Astrocyte of the spinal cord (primary cell): ENCODE results near the gene IL20RB.

ENCODE experiments used
- DNase-seq: peaks from one replicate; pipeline ENCODE4 v3.0.0; 2011; ENCODE audit warnings: low read depth, low spot score
- H3K4me3 ChIP-seq: 2 replicates; pipeline ENCODE4 v1.5.1; 2011; ENCODE audit warnings: low read depth, mild to moderate bottlenecking, low read length, moderate library complexity
- CTCF ChIP-seq: IDR thresholded peaks from 2 replicates; pipeline ENCODE4 v1.5.1; 2012; ENCODE audit warnings: low read depth, mild to moderate bottlenecking, low read length, inconsistent platforms
- in situ Hi-C: cut with HindIII; loops from 2 replicates; pipeline ENCODE4 v1.10.0; 2017; ENCODE audit warnings: low sequenced_read_pairs

Gene IL20RB

GRCh38 chr3:136942803-136943202 is 15.0 kb upstream of the IL20RB start:
- TF ChIP-seq CTCF = no peak
- no peak overlapping the region for H3K4me3 ChIP-seq
- in situ Hi-C loops = no loop called here
- no peak for DNase-seq

- DNase-seq = no peak
- TF ChIP-seq CTCF = no peak
- no peak overlapping the region for H3K4me3 ChIP-seq
- in situ Hi-C loops = no loop called here
Observed at GRCh38 chr3:136943436-136943835, 14.3 kb upstream of the IL20RB start.

- no peak overlapping the region for H3K4me3 ChIP-seq
- DNase-seq = no peak
- in situ Hi-C loops = no loop called here
- no peak for TF ChIP-seq CTCF
Observed at GRCh38 chr3:136946978-136947377, 10.8 kb upstream of the IL20RB start.

GRCh38 chr3:136947477-136947876 is 10.3 kb upstream of the IL20RB start:
- no peak overlapping the region for H3K4me3 ChIP-seq
- TF ChIP-seq CTCF = no peak
- no peak for DNase-seq
- in situ Hi-C loops = no loop called here

GRCh38 chr3:136949146-136949545 is 8.6 kb upstream of the IL20RB start:
- TF ChIP-seq CTCF = no peak

GRCh38 chr3:136949708-136950107 is 8.1 kb upstream of the IL20RB start:
- H3K4me3 ChIP-seq = no peak overlapping the region
- TF ChIP-seq CTCF = no peak
- peak; percentile 32 for DNase-seq
- in situ Hi-C loops = no loop called here

More at GRCh38 chr3:136949146-136949545, 8.6 kb upstream of the IL20RB start:
- in situ Hi-C loops = no loop called here
- DNase-seq = no peak
- H3K4me3 ChIP-seq = no peak overlapping the region

GRCh38 chr3:136950623-136951022 is 7.2 kb upstream of the IL20RB start:
- TF ChIP-seq CTCF = no peak
- no peak overlapping the region for H3K4me3 ChIP-seq
- in situ Hi-C loops = no loop called here
- DNase-seq = no peak
